ENCODE measurements around the gene TNFSF15. TPM values are rescaled to one million over a fixed set of nuclear protein-coding genes. Genes with fewer than 3 reads are reported as not detected.

The TNFSF15 gene
- total and polyA plus RNA-seq, 2 experiments from 2014 or later: 0.06 to 0.07 TPM

GRCh38 chr9:114804505-114804904, 1.3 kb downstream of the TNFSF15 start:
- no peak overlapping the region for H3K4me3 ChIP-seq
- H3K27ac ChIP-seq (ENCODE audit: low read depth): no peak overlapping the region
- H3K4me2 ChIP-seq: no peak overlapping the region
- no peaks in the 10 kb centered on the region for H3K79me2 ChIP-seq (replicated peaks; ENCODE audit: insufficient read depth)
- Mint-ChIP-seq H3K36me3 (ENCODE audit: low read depth) (no peaks in the 10 kb centered on the region), H3K27ac (no peak overlapping the region), H3K9me3 (no peaks in the 10 kb centered on the region), H3K27me3 (ENCODE audit: insufficient read depth, low read depth, poor library complexity) (peaks cover 6% of the 10 kb centered on the region), H3K4me3 (no peak overlapping the region), H3K4me1 (peaks cover 28% of the 10 kb centered on the region)
- H4K20me1 ChIP-seq (replicated peaks; ENCODE audit: insufficient read depth): no peaks in the 10 kb centered on the region
- peaks cover 8% of the 10 kb centered on the region; the same call in 1 of the 2 replicates for H3K9me2 ChIP-seq (ENCODE audit: insufficient read depth)
- TF ChIP-seq EZH2phosphoT487 (IDR thresholded peaks at IDR 0.05; ENCODE audit: unreplicated experiment) (no peak), ZNF462 (CRISPR knock-in tag; IDR thresholded peaks at IDR 0.05) (no peak), REST (IDR thresholded peaks at IDR 0.05; ENCODE audit: unreplicated experiment) (no peak), JUNB (IDR thresholded peaks at IDR 0.05; ENCODE audit: unreplicated experiment) (no peak), NANOG (IDR thresholded peaks at IDR 0.05; ENCODE audit: borderline replicate concordance) (no peak), ZNF331 (CRISPR knock-in tag; IDR thresholded peaks at IDR 0.05; ENCODE audit: low read depth) (no peak), EZH2 (IDR thresholded peaks at IDR 0.05; ENCODE audit: low read depth, unreplicated experiment) (no peak), CREB1 (CRISPR knock-in tag; IDR thresholded peaks at IDR 0.05; ENCODE audit: low read depth) (no peak), POLR2AphosphoS5 (IDR thresholded peaks at IDR 0.05; ENCODE audit: low read depth) (no peak), ZNF114 (CRISPR knock-in tag; IDR thresholded peaks at IDR 0.05) (no peak), STAT1 (IDR thresholded peaks at IDR 0.05; ENCODE audit: unreplicated experiment) (no peak), ETS1 (IDR thresholded peaks at IDR 0.05) (no peak)
- TF ChIP-seq, protein P1, sequence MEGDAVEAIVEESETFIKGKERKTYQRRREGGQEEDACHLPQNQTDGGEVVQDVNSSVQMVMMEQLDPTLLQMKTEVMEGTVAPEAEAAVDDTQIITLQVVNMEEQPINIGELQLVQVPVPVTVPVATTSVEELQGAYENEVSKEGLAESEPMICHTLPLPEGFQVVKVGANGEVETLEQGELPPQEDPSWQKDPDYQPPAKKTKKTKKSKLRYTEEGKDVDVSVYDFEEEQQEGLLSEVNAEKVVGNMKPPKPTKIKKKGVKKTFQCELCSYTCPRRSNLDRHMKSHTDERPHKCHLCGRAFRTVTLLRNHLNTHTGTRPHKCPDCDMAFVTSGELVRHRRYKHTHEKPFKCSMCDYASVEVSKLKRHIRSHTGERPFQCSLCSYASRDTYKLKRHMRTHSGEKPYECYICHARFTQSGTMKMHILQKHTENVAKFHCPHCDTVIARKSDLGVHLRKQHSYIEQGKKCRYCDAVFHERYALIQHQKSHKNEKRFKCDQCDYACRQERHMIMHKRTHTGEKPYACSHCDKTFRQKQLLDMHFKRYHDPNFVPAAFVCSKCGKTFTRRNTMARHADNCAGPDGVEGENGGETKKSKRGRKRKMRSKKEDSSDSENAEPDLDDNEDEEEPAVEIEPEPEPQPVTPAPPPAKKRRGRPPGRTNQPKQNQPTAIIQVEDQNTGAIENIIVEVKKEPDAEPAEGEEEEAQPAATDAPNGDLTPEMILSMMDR (conservative IDR thresholded peaks at IDR 0.05; ENCODE audit: low read depth in 2 of 2): no peak
- ATAC-seq (no peak), DNase-seq (ENCODE audit: low spot score) (no peak)
- H3K27me3 ChIP-seq (ENCODE audit: insufficient read depth): no peaks in the 10 kb centered on the region
- H3K36me3 ChIP-seq (ENCODE audit: insufficient read depth): no peaks in the 10 kb centered on the region
- H2AFZ ChIP-seq: no peak overlapping the region
- peaks cover 26% of the 10 kb centered on the region for H3K4me1 ChIP-seq (ENCODE audit: insufficient read depth)
- no peaks in the 10 kb centered on the region for H3F3A ChIP-seq (replicated peaks; ENCODE audit: low read depth)

All from GM23338 (cell line).